ENCODE measurements around the gene DYNC2H1. TPM values are rescaled to one million over a fixed set of nuclear protein-coding genes. Genes with fewer than 3 reads are reported as not detected.

DYNC2H1 gene
- total RNA-seq, 2 experiments from 2014 or later, result 2.8 to 3.2 TPM

GRCh38 chr11:103086461-103086860 is 22.8 kb upstream of the DYNC2H1 start:
- TF ChIP-seq CTCF (IDR thresholded peaks at IDR 0.05), result no peak
- H3K9me3 ChIP-seq (ENCODE audit: control insufficient read depth in 1 of 2, insufficient read depth in 1 of 2, low read length in 2 of 2), result no peaks in the 10 kb centered on the region
- Mint-ChIP-seq H3K4me3 (no peak overlapping the region), H3K27me3 (no peaks in the 10 kb centered on the region), H3K27ac (no peak overlapping the region), H3K9me3 (no peaks in the 10 kb centered on the region), H3K4me1 (ENCODE audit: low read depth) (peaks cover 42% of the 10 kb centered on the region), H3K36me3 (ENCODE audit: low read depth) (peaks cover 67% of the 10 kb centered on the region)
- intact Hi-C loops (cut with DNase I, micrococcal nuclease), result no loop called here
- peaks cover 13% of the 10 kb centered on the region for H3K4me1 ChIP-seq (ENCODE audit: insufficient read depth, low read length)
- H3K36me3 ChIP-seq (ENCODE audit: insufficient read depth, low read length), result peaks cover 24% of the 10 kb centered on the region
- H3K27ac ChIP-seq (ENCODE audit: low read depth in 1 of 2, low read length in 2 of 2), result no peak overlapping the region
- ChIA-PET CTCF (interaction anchor here (2.0 kb wide), 1 partner anchor 23 kb away, joined by 6 read pairs; the partner anchor contains the start of gene DYNC2H1), POLR2A (no interaction called here)
- DNase-seq, result no peak
- no peaks in the 10 kb centered on the region for H3K27me3 ChIP-seq (ENCODE audit: control insufficient read depth in 1 of 2, insufficient read depth in 2 of 2, low read length in 2 of 2)
- no peak overlapping the region for H3K4me3 ChIP-seq (ENCODE audit: low read length)
- no peak for ATAC-seq (ENCODE audit: poor library complexity)

- intact Hi-C loops (cut with DNase I, micrococcal nuclease), result no loop called here
- peak overlapping the region; percentile 83 for H3K4me3 ChIP-seq (ENCODE audit: low read length)
- peak; percentile 39 for ATAC-seq (ENCODE audit: poor library complexity)
These were observed 18.0 kb upstream of the DYNC2H1 start for GRCh38 chr11:103091064-103091800.

More at GRCh38 chr11:103091064-103091800, 18.0 kb upstream of the DYNC2H1 start:
- H3K27me3 ChIP-seq (ENCODE audit: control insufficient read depth in 1 of 2, insufficient read depth in 2 of 2, low read length in 2 of 2), result peaks cover 0 to 20% of the 10 kb centered on the region in 2 experiments
- no peak for TF ChIP-seq CTCF (IDR thresholded peaks at IDR 0.05)
- POLR2A ChIA-PET, result interaction anchor here (1.2 to 3.8 kb wide), 6 partner anchors 8 to 64 kb away, joined by 3 to 90 read pairs (median 8); partner anchors contain the start of gene DYNC2H1
- H3K27me3 Mint-ChIP-seq, result peaks cover 35% of the 10 kb centered on the region
- peak in 12 of 14 experiments; percentile 3 to 59 (median 22) for DNase-seq
- no peaks in the 10 kb centered on the region for H3K9me3 ChIP-seq (ENCODE audit: control insufficient read depth in 1 of 2, insufficient read depth in 1 of 2, low read length in 2 of 2)
- H3K9me3 Mint-ChIP-seq, result peaks cover 2% of the 10 kb centered on the region
- H3K36me3 Mint-ChIP-seq (ENCODE audit: low read depth), result peaks cover 43% of the 10 kb centered on the region
- H3K4me1 Mint-ChIP-seq (ENCODE audit: low read depth), result peaks cover 44% of the 10 kb centered on the region
- CTCF ChIA-PET, result interaction anchor here (1.2 to 3.9 kb wide), 4 partner anchors 9 to 55 kb away, joined by 3 to 25 read pairs (median 5); partner anchors contain the start of gene DYNC2H1
- H3K4me3 Mint-ChIP-seq, result peak overlapping the region; percentile 96
- H3K27ac Mint-ChIP-seq, result peak overlapping the region; percentile 98
- H3K36me3 ChIP-seq (ENCODE audit: insufficient read depth, low read length), result peaks cover 11% of the 10 kb centered on the region
- H3K27ac ChIP-seq (ENCODE audit: low read depth in 1 of 2, low read length in 2 of 2), result peak overlapping the region; percentile 81 to 82
- peaks cover 24% of the 10 kb centered on the region for H3K4me1 ChIP-seq (ENCODE audit: insufficient read depth, low read length)

Measured in CD4-positive, alpha-beta T cell (primary cell).